ENCODE measurements around the gene CHEK1.

GRCh38 chr11:125609545-125609944, 15.4 kb upstream of the CHEK1 start:
- TF ChIP-seq EZH2 (IDR thresholded peaks at IDR 0.05) = no peak
- no peak for TF ChIP-seq CTCF (IDR thresholded peaks at IDR 0.05)
- TF ChIP-seq EZH2phosphoT487 (IDR thresholded peaks at IDR 0.05) = no peak
